ENCODE measurements around the gene METTL26.

- TF ChIP-seq, protein P1, sequence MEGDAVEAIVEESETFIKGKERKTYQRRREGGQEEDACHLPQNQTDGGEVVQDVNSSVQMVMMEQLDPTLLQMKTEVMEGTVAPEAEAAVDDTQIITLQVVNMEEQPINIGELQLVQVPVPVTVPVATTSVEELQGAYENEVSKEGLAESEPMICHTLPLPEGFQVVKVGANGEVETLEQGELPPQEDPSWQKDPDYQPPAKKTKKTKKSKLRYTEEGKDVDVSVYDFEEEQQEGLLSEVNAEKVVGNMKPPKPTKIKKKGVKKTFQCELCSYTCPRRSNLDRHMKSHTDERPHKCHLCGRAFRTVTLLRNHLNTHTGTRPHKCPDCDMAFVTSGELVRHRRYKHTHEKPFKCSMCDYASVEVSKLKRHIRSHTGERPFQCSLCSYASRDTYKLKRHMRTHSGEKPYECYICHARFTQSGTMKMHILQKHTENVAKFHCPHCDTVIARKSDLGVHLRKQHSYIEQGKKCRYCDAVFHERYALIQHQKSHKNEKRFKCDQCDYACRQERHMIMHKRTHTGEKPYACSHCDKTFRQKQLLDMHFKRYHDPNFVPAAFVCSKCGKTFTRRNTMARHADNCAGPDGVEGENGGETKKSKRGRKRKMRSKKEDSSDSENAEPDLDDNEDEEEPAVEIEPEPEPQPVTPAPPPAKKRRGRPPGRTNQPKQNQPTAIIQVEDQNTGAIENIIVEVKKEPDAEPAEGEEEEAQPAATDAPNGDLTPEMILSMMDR (IDR thresholded peaks at IDR 0.05; ENCODE audit: insufficient read depth, low read length, poor library complexity, severe bottlenecking) = no peak
- no peak for TF ChIP-seq EZH2phosphoT487 (conservative IDR thresholded peaks at IDR 0.05; ENCODE audit: low read length)
Measured at GRCh38 chr16:640614-641013, 4.5 kb upstream of the METTL26 start.
